GM13977 (cell line): ENCODE measurements around the gene CIB2.
A peak's percentile ranks its signal among the peaks of the same experiment; 100 is the strongest.

Experiments used
- DNase-seq: peaks from one replicate; pipeline ENCODE4 v3.0.0; 2012; ENCODE audit warnings: low spot score
- in situ Hi-C: fragments of 300-500 bp; cut with MboI; formaldehyde crosslinking; loops from one replicate; pipeline ENCODE4 v1.12.0; 2022; ENCODE audit warnings: low sequenced_read_pairs, low pct_unique_long_range_greater_than_20kb, mixed read lengths, inconsistent platforms; ENCODE audit not compliant: unreplicated experiment
- TF ChIP-seq, protein P1 (sequence below): IDR thresholded peaks from 2 replicates; pipeline ENCODE4 v1.5.1; 2012; ENCODE audit warnings: mild to moderate bottlenecking, control low read depth; ENCODE audit not compliant: insufficient read depth; ENCODE audit errors: extremely low read depth, missing control alignments

CIB2 gene

GRCh38 chr15:78104119-78104479 lies 27.1 kb downstream of the CIB2 start:
- DNase-seq = no peak
- TF ChIP-seq, protein P1, sequence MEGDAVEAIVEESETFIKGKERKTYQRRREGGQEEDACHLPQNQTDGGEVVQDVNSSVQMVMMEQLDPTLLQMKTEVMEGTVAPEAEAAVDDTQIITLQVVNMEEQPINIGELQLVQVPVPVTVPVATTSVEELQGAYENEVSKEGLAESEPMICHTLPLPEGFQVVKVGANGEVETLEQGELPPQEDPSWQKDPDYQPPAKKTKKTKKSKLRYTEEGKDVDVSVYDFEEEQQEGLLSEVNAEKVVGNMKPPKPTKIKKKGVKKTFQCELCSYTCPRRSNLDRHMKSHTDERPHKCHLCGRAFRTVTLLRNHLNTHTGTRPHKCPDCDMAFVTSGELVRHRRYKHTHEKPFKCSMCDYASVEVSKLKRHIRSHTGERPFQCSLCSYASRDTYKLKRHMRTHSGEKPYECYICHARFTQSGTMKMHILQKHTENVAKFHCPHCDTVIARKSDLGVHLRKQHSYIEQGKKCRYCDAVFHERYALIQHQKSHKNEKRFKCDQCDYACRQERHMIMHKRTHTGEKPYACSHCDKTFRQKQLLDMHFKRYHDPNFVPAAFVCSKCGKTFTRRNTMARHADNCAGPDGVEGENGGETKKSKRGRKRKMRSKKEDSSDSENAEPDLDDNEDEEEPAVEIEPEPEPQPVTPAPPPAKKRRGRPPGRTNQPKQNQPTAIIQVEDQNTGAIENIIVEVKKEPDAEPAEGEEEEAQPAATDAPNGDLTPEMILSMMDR = no peak
- in situ Hi-C loops = no loop called here

GRCh38 chr15:78103406-78104118 lies 27.7 kb downstream of the CIB2 start:
- in situ Hi-C loops = no loop called here
- TF ChIP-seq, protein P1 = no peak

GRCh38 chr15:78102741-78103140 lies 28.5 kb downstream of the CIB2 start:
- DNase-seq = no peak
- TF ChIP-seq, protein P1 = no peak
- in situ Hi-C loops = no loop called here

More at GRCh38 chr15:78103406-78104118, 27.7 kb downstream of the CIB2 start:
- peak; percentile 90 for DNase-seq

GRCh38 chr15:78102211-78102610 lies 29.0 kb downstream of the CIB2 start:
- TF ChIP-seq, protein P1 = no peak
- in situ Hi-C loops = no loop called here
- DNase-seq = no peak

- in situ Hi-C loops = no loop called here
- DNase-seq = no peak
These were observed 29.7 kb downstream of the CIB2 start for GRCh38 chr15:78101423-78102105.

DNA sequence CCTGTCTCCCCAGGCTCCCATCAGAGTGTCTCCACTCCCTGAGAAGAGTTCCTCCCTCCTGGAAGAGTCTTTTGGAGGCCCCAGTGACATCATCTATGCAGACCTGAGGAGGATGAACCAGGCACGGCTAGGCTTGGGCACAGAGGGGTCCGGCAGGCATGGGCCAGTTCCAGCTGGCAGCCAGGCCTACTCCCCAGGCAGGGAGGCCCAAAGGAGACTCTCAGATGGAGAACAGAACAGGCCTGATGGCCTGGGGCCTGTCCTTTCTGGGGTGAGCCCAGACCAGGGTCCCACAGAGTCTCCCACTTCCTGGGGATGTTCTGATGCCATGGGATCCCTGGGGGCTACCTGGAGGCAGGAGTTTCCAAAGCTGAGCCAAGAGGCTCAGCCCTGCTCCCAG lies 30.4 kb downstream of the CIB2 start:
- in situ Hi-C loops = no loop called here
- TF ChIP-seq, protein P1 = no peak
- no peak for DNase-seq

More at GRCh38 chr15:78101423-78102105, 29.7 kb downstream of the CIB2 start:
- TF ChIP-seq, protein P1 = no peak
